Glutamatergic neuron (in vitro differentiated cells): ENCODE results near the gene IL17RE. TPM values are rescaled to one million over a fixed set of nuclear protein-coding genes. Genes with fewer than 3 reads are reported as not detected.
A peak's percentile ranks its signal among the peaks of the same experiment; 100 is the strongest.

Experiments
- DNase-seq: peaks from one replicate; pipeline ENCODE4 v3.0.0; 2022
- H3K27ac Mint-ChIP-seq: one replicate; pipeline ENCODE4 v1.8.0; 2020; ENCODE audit warnings: mild to moderate bottlenecking, mixed read lengths, inconsistent platforms; ENCODE audit not compliant: unreplicated experiment
- H3K27me3 Mint-ChIP-seq: one replicate; pipeline ENCODE4 v1.8.0; 2020; ENCODE audit warnings: mild to moderate bottlenecking, moderate library complexity, mixed read lengths, inconsistent platforms; ENCODE audit not compliant: unreplicated experiment
- H3K36me3 Mint-ChIP-seq: one replicate; pipeline ENCODE4 v1.8.0; 2020; ENCODE audit warnings: mild to moderate bottlenecking, mixed read lengths, inconsistent platforms; ENCODE audit not compliant: unreplicated experiment
- H3K4me1 Mint-ChIP-seq: one replicate; pipeline ENCODE4 v1.8.0; 2020; ENCODE audit warnings: mild to moderate bottlenecking, low read depth, mixed read lengths, inconsistent platforms; ENCODE audit not compliant: unreplicated experiment
- H3K4me3 Mint-ChIP-seq: one replicate; pipeline ENCODE4 v1.8.0; 2020; ENCODE audit warnings: mild to moderate bottlenecking, mixed read lengths, inconsistent platforms; ENCODE audit not compliant: unreplicated experiment
- H3K9me3 Mint-ChIP-seq: one replicate; pipeline ENCODE4 v1.8.0; 2020; ENCODE audit warnings: mild to moderate bottlenecking, moderate library complexity, mixed read lengths, inconsistent platforms; ENCODE audit not compliant: unreplicated experiment
- CTCF ChIP-seq: fragments of 200-600 bp; sonication (generic); IDR thresholded peaks from one replicate; pipeline ENCODE4 v1.5.0; 2021; ENCODE audit not compliant: partially characterized antibody, unreplicated experiment
- total RNA-seq: library from RNA; stranded (reverse); fragmentation: NEBNext Ultra II Directional; extraction: Animal tissue kit (Norgen Biotek cat#: 25700); gene quantifications from one replicate; pipeline ENCODE4 v1.2.1, GENCODE V29; 2021; ENCODE audit not compliant: unreplicated experiment

IL17RE gene
- total RNA-seq, 1 donor from 2014 or later: 3.9 TPM

- no peak overlapping the region for H3K4me3 Mint-ChIP-seq
- no peak for DNase-seq
- H3K27me3 Mint-ChIP-seq: no peaks in the 10 kb centered on the region
- H3K9me3 Mint-ChIP-seq: no peaks in the 10 kb centered on the region
- no peak for TF ChIP-seq CTCF
- H3K36me3 Mint-ChIP-seq: no peaks in the 10 kb centered on the region
- peaks cover 2% of the 10 kb centered on the region for H3K4me1 Mint-ChIP-seq
- no peak overlapping the region for H3K27ac Mint-ChIP-seq
Measured at GRCh38 chr3:9884555-9885165, 18.0 kb upstream of the IL17RE start.

GRCh38 chr3:9886328-9886727, 16.3 kb upstream of the IL17RE start:
- Mint-ChIP-seq H3K36me3 (no peaks in the 10 kb centered on the region), H3K27ac (no peak overlapping the region), H3K4me1 (peaks cover 2% of the 10 kb centered on the region), H3K9me3 (peaks cover 3% of the 10 kb centered on the region), H3K27me3 (no peaks in the 10 kb centered on the region), H3K4me3 (no peak overlapping the region)
- DNase-seq: no peak
- TF ChIP-seq CTCF: no peak

- H3K27ac Mint-ChIP-seq: no peak overlapping the region
- peaks cover 3% of the 10 kb centered on the region for H3K9me3 Mint-ChIP-seq
- no peak for DNase-seq
- no peaks in the 10 kb centered on the region for H3K36me3 Mint-ChIP-seq
- no peaks in the 10 kb centered on the region for H3K27me3 Mint-ChIP-seq
- no peak overlapping the region for H3K4me3 Mint-ChIP-seq
- no peak for TF ChIP-seq CTCF
- H3K4me1 Mint-ChIP-seq: peaks cover 4% of the 10 kb centered on the region
Measured at GRCh38 chr3:9887480-9887879, 15.2 kb upstream of the IL17RE start.

GRCh38 chr3:9888540-9888939, 14.1 kb upstream of the IL17RE start:
- no peak overlapping the region for H3K27ac Mint-ChIP-seq
- peaks cover 4% of the 10 kb centered on the region for H3K4me1 Mint-ChIP-seq
- H3K27me3 Mint-ChIP-seq: no peaks in the 10 kb centered on the region
- no peak overlapping the region for H3K4me3 Mint-ChIP-seq
- no peaks in the 10 kb centered on the region for H3K36me3 Mint-ChIP-seq
- peaks cover 3% of the 10 kb centered on the region for H3K9me3 Mint-ChIP-seq
- no peak for DNase-seq
- TF ChIP-seq CTCF: no peak

GRCh38 chr3:9889405-9889804, 13.2 kb upstream of the IL17RE start:
- peak overlapping the region; percentile 94 for H3K4me3 Mint-ChIP-seq
- H3K27me3 Mint-ChIP-seq: no peaks in the 10 kb centered on the region
- no peak overlapping the region for H3K27ac Mint-ChIP-seq
- H3K4me1 Mint-ChIP-seq: peaks cover 4% of the 10 kb centered on the region
- H3K36me3 Mint-ChIP-seq: no peaks in the 10 kb centered on the region
- peaks cover 3% of the 10 kb centered on the region for H3K9me3 Mint-ChIP-seq
- DNase-seq: no peak
- no peak for TF ChIP-seq CTCF
